Endodermal cell (in vitro differentiated cells): Measurements from ENCODE around the gene CEACAM6. TPM values are rescaled to one million over a fixed set of nuclear protein-coding genes. Genes with fewer than 3 reads are reported as not detected.

Source experiments
- DNase-seq: peaks from one replicate; pipeline ENCODE4 v3.0.0-alpha.2; 2017
- H3K27ac ChIP-seq: 2 replicates; pipeline ENCODE4 v1.5.1; 2013; ENCODE audit warnings: mild to moderate bottlenecking, low read depth, low read length, moderate library complexity
- H3K27me3 ChIP-seq: 2 replicates; pipeline ENCODE4 v1.6.1; 2013; ENCODE audit warnings: mild to moderate bottlenecking, low read length, moderate library complexity; ENCODE audit not compliant: insufficient read depth, control insufficient read depth, poor library complexity, severe bottlenecking
- H3K36me3 ChIP-seq: 2 replicates; pipeline ENCODE4 v1.7.0; 2013; ENCODE audit warnings: mild to moderate bottlenecking, low read length, moderate library complexity; ENCODE audit not compliant: control insufficient read depth, insufficient read depth
- H3K4me1 ChIP-seq: one replicate; pipeline ENCODE4 v1.7.0; 2013; ENCODE audit warnings: low read length; ENCODE audit not compliant: control insufficient read depth, insufficient read depth
- H3K4me3 ChIP-seq: 2 replicates; pipeline ENCODE4 v1.5.1; 2013; ENCODE audit warnings: mild to moderate bottlenecking, low read length, moderate library complexity
- H3K9ac ChIP-seq: 2 replicates; pipeline ENCODE4 v1.6.1; 2013; ENCODE audit warnings: mild to moderate bottlenecking, low read length, moderate library complexity; ENCODE audit not compliant: poor library complexity, severe bottlenecking; ENCODE audit errors: extremely low read depth
- H3K9me3 ChIP-seq: 2 replicates; pipeline ENCODE4 v1.6.1; 2013; ENCODE audit warnings: mild to moderate bottlenecking, low read length, moderate library complexity; ENCODE audit not compliant: control insufficient read depth
- H3K27ac Mint-ChIP-seq: 2 replicates; pipeline ENCODE4 v1.8.0; 2020; ENCODE audit warnings: mixed read lengths
- H3K27me3 Mint-ChIP-seq: 2 replicates; pipeline ENCODE4 v1.8.0; 2021; ENCODE audit warnings: mild to moderate bottlenecking, mixed read lengths; ENCODE audit not compliant: insufficient read depth
- H3K36me3 Mint-ChIP-seq: 2 replicates; pipeline ENCODE4 v1.8.0; 2020; ENCODE audit warnings: low read depth, mixed read lengths
- H3K4me1 Mint-ChIP-seq: 2 replicates; pipeline ENCODE4 v1.8.0; 2020; ENCODE audit warnings: mixed read lengths
- H3K4me3 Mint-ChIP-seq: 2 replicates; pipeline ENCODE4 v1.8.0; 2020; ENCODE audit warnings: mild to moderate bottlenecking, moderate library complexity, mixed read lengths
- H3K9me3 Mint-ChIP-seq: 2 replicates; pipeline ENCODE4 v1.8.0; 2020; ENCODE audit warnings: mild to moderate bottlenecking, mixed read lengths
- WGBS, 2 experiments: methylation state at CpG; one replicate each; pipeline versions ENCODE4 v1.1.5 to v1.1.7; 2013; ENCODE audit warnings: missing lambda C conversion rate in 2 of 2, mixed read lengths in 1 of 2; ENCODE audit not compliant: insufficient coverage in 1 of 2, insufficient read length in 1 of 2; 5-methylcytosine and 5-hydroxymethylcytosine counted together
- long read RNA-seq, 4 experiments: library from polyadenylated mRNA in 2 of 4; library from RNA in 1 of 4; library from capped mRNA in 1 of 4; stranded (forward) in 3 of 4; unstranded in 1 of 4; transcript quantifications; one replicate each; pipeline ENCODE4 v2.0.0, GENCODE V29; 2020 to 2021; ENCODE audit warnings: inconsistent platforms in 1 of 4
- polyA plus RNA-seq, 2 experiments: library from polyadenylated mRNA; stranded (reverse); fragments of 50-300 nt; gene quantifications; one replicate each; pipeline ENCODE4 v1.2.3, GENCODE V29; 2013
- total RNA-seq, 2 donors: library from RNA; stranded (reverse); fragmentation: NEBNext Ultra II Directional in 1 of 2; extraction: Animal tissue kit (Norgen Biotek cat#: 25700) in 1 of 2; gene quantifications; 2 replicates in 1 of 2; 3 replicates in 1 of 2; pipeline ENCODE4 v1.2.1, GENCODE V29; 2021
- TF ChIP-seq, protein P1 (sequence below): fragments of 200-600 bp; sonication (generic); conservative IDR thresholded peaks from 2 replicates; pipeline ENCODE4 v1.5.0; 2021; ENCODE audit warnings: antibody characterized with exemption, mild to moderate bottlenecking

Gene CEACAM6
- total RNA-seq, result not detected
- not detected for polyA plus RNA-seq (2013, experiment 1 of 2)
- not detected for polyA plus RNA-seq (2013, experiment 2 of 2)
- long read RNA-seq, experiment 1, result 0 reads
- long read RNA-seq, experiment 2, result 0 reads
- long read RNA-seq, experiment 3, result 0 reads
- long read RNA-seq, experiment 4, result 0 reads

DNA sequence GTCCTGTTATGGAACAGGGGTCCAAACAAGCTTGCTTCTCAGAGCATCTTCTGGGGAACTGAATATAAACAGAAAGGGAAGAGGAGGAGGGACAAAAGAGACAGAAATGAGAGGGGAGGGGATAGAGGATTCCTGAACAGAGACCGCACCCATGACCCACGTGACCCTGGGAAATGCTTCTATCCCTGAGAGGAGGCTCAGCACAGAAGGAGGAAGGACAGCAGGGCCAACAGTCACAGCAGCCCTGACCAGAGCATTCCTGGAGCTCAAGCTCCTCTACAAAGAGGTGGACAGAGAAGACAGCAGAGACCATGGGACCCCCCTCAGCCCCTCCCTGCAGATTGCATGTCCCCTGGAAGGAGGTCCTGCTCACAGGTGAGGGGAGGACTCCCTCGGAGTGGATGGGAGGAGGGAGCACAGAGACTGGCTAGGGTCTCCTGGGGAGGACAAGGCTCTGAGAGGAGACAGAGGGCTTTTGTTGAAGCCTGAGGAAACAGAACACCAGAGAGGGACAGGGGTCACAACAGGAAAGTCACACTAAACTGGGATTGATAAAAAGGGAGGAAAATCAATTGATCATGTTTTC is at the start of gene CEACAM6:
Gene CEACAM6 (plus strand): TSS at position 203 of the 586 bp plus-strand sequence. CDS start 109 bp downstream, at position 312.
- H3K36me3 Mint-ChIP-seq, result no peaks in the 10 kb centered on the region
- Histone ChIP-seq H3K27me3 (peaks cover 27% of the 10 kb centered on the region), H3K9me3 (no peaks in the 10 kb centered on the region), H3K4me1 (no peaks in the 10 kb centered on the region), H3K36me3 (no peaks in the 10 kb centered on the region), H3K27ac (no peak within 1 kb of the TSS), H3K4me3 (no peak within 1 kb of the TSS), H3K9ac (no peak within 1 kb of the TSS)
- 23 to 42% methylated on average over 2 to 3 of the region's 3 CpGs for WGBS, 2 experiments
- DNase-seq, result peak; percentile 51
- H3K9me3 Mint-ChIP-seq, result peaks cover 16% of the 10 kb centered on the region
- no peak within 1 kb of the TSS for H3K4me3 Mint-ChIP-seq
- no peak within 1 kb of the TSS for H3K27ac Mint-ChIP-seq
- peaks cover 7% of the 10 kb centered on the region for H3K27me3 Mint-ChIP-seq
- H3K4me1 Mint-ChIP-seq, result no peaks in the 10 kb centered on the region
- TF ChIP-seq, protein P1, sequence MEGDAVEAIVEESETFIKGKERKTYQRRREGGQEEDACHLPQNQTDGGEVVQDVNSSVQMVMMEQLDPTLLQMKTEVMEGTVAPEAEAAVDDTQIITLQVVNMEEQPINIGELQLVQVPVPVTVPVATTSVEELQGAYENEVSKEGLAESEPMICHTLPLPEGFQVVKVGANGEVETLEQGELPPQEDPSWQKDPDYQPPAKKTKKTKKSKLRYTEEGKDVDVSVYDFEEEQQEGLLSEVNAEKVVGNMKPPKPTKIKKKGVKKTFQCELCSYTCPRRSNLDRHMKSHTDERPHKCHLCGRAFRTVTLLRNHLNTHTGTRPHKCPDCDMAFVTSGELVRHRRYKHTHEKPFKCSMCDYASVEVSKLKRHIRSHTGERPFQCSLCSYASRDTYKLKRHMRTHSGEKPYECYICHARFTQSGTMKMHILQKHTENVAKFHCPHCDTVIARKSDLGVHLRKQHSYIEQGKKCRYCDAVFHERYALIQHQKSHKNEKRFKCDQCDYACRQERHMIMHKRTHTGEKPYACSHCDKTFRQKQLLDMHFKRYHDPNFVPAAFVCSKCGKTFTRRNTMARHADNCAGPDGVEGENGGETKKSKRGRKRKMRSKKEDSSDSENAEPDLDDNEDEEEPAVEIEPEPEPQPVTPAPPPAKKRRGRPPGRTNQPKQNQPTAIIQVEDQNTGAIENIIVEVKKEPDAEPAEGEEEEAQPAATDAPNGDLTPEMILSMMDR, result no peak

DNA sequence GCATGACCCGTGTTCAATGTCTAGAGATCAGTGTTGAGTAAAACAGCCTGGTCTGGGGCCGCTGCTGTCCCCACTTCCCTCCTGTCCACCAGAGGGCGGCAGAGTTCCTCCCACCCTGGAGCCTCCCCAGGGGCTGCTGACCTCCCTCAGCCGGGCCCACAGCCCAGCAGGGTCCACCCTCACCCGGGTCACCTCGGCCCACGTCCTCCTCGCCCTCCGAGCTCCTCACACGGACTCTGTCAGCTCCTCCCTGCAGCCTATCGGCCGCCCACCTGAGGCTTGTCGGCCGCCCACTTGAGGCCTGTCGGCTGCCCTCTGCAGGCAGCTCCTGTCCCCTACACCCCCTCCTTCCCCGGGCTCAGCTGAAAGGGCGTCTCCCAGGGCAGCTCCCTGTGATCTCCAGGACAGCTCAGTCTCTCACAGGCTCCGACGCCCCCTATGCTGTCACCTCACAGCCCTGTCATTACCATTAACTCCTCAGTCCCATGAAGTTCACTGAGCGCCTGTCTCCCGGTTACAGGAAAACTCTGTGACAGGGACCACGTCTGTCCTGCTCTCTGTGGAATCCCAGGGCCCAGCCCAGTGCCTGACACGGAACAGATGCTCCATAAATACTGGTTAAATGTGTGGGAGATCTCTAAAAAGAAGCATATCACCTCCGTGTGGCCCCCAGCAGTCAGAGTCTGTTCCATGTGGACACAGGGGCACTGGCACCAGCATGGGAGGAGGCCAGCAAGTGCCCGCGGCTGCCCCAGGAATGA is 48.4 kb upstream of the CEACAM6 start:
- Mint-ChIP-seq H3K4me3 (no peak overlapping the region), H3K4me1 (no peaks in the 10 kb centered on the region), H3K27me3 (peaks cover 4% of the 10 kb centered on the region), H3K27ac (no peak overlapping the region), H3K36me3 (no peaks in the 10 kb centered on the region), H3K9me3 (peaks cover 91% of the 10 kb centered on the region)
- Histone ChIP-seq H3K36me3 (no peaks in the 10 kb centered on the region), H3K27me3 (no peaks in the 10 kb centered on the region), H3K27ac (no peak overlapping the region), H3K9me3 (no peaks in the 10 kb centered on the region), H3K4me1 (no peaks in the 10 kb centered on the region), H3K4me3 (no peak overlapping the region), H3K9ac (no peak overlapping the region)
- 26 to 43% methylated on average over 7 to 26 of the region's 26 CpGs for WGBS, 2 experiments
- peak; percentile 95 for DNase-seq
- TF ChIP-seq, protein P1, result peak; percentile 87

DNA sequence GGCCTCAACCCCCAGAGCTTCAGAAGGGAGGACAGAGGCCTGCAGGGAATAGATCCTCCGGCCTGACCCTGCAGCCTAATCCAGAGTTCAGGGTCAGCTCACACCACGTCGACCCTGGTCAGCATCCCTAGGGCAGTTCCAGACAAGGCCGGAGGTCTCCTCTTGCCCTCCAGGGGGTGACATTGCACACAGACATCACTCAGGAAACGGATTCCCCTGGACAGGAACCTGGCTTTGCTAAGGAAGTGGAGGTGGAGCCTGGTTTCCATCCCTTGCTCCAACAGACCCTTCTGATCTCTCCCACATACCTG is 47.9 kb upstream of the CEACAM6 start:
- no peaks in the 10 kb centered on the region for H3K9me3 ChIP-seq
- TF ChIP-seq, protein P1, result no peak
- H3K4me1 Mint-ChIP-seq, result no peaks in the 10 kb centered on the region
- no peaks in the 10 kb centered on the region for H3K36me3 Mint-ChIP-seq
- H3K9ac ChIP-seq, result no peak overlapping the region
- H3K4me1 ChIP-seq, result no peaks in the 10 kb centered on the region
- no peaks in the 10 kb centered on the region for H3K27me3 ChIP-seq
- H3K9me3 Mint-ChIP-seq, result peaks cover 91% of the 10 kb centered on the region
- no peaks in the 10 kb centered on the region for H3K36me3 ChIP-seq
- peak; percentile 51 for DNase-seq
- no peak overlapping the region for H3K4me3 Mint-ChIP-seq
- H3K4me3 ChIP-seq, result no peak overlapping the region
- H3K27me3 Mint-ChIP-seq, result peaks cover 4% of the 10 kb centered on the region
- no peak overlapping the region for H3K27ac Mint-ChIP-seq
- WGBS, 2 experiments, result 67 to 74% methylated on average over 5 of the region's 5 CpGs
- H3K27ac ChIP-seq, result no peak overlapping the region
